Activated CD8-positive, alpha-beta memory T cell treated with anti-CD3 and anti-CD28 coated beads, Interleukin-2, amount 50 U/mL, for 24 hours (primary cell): ENCODE measurements around the gene NEDD9.

Experiments
- DNase-seq: peaks from one replicate; pipeline ENCODE4 v3.0.0-alpha.2; 2020; ENCODE audit errors: extremely low read depth

The NEDD9 gene

GRCh38 chr6:11235062-11235461 is 2.6 kb upstream of the NEDD9 start:
- no peak for DNase-seq

DNA sequence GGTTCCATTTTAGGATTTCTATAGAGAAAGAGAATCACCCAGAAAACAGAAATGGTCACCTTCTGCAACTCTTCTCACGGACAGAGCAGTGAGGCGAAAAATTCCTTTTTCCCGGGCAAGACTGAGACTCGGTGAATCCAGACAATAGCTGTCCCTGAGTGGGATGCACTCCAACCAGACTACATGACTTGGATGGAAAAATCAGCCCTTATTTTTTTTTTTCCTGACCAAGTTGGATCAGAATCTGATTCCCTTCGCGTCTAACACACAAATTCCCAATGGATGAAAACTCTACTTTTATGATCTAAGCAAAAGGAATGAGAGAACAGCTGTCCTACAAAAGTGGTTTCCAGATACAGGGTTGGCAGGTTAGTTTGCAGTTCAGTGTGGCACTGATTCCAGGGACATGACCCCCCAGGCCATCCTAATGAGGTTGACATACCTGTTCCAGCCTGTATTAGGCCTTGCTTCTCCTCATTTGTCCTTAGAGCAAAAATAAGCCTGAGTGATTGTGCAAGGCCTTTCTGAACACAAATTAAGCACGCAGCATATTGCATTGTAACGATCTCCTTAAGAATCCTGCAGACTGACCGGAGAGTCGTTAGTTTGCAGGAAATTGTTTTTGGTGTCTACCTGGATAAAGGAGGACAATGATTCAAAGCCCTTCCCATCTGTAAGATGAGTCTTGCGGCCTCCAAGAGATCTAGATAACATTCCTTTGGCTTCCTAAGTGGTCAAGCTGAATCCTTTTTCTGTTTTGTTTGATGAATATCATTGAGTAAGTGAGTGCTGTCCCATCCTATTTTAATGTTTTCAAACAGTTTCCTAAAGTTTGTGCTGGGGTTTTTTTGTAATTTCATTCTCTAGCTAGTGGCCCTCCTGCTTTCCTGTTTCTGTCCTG is 1.5 kb upstream of the NEDD9 start:
- no peak for DNase-seq

GRCh38 chr6:11232770-11233626 is 530 bp upstream of the NEDD9 start:
- DNase-seq, result no peak

- DNase-seq, result no peak
Observed at GRCh38 chr6:11231564-11232192, 790 bp downstream of the NEDD9 start.

GRCh38 chr6:11231108-11231463 is 1.4 kb downstream of the NEDD9 start:
- DNase-seq, result no peak

- DNase-seq, result no peak
Observed at GRCh38 chr6:11230158-11231107, 2.0 kb downstream of the NEDD9 start.

GRCh38 chr6:11229655-11230046 is 2.8 kb downstream of the NEDD9 start:
- no peak for DNase-seq

GRCh38 chr6:11228935-11229654 is 3.4 kb downstream of the NEDD9 start:
- no peak for DNase-seq

DNA sequence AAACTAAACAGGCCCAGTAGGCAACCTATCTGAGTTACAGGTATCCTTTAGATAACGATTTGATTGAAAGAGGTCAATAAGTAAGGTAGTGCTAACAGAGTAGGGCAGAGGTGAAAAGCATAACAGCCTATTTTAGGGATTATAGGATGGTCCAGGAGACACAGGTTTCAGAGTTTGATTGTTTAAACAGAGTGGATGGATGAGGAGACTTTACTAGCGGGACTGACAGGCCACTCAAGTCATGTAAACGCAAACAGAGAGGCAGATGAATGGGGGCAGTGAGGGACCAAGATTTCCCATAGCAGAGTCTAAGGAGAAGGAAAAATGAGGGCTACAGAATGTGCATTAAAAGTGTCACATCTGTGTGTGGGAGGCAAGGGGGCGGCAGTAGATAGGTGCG is 4.8 kb downstream of the NEDD9 start:
- no peak for DNase-seq

DNA sequence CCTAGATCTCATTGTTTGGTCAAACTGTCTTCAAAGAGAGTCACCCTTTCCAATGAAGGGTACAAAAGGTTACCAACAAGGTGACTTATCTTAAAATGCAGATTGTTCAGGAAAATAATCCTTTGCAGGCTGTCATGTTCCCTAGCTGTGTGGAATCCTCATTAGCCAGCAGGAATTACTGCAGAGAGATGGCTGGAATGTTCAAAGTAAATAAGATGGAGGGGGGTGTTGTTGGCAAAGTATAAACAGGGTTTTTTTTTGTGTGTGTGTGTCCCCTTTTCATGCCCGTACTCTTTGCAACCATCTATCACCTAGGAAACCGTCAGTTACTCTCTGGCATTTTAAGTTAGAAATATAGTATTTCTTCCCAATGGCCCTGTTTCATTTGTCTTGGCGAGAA is 6.5 kb downstream of the NEDD9 start:
- no peak for DNase-seq

- no peak for DNase-seq
Observed at GRCh38 chr6:11224966-11225463, 7.5 kb downstream of the NEDD9 start.

DNA sequence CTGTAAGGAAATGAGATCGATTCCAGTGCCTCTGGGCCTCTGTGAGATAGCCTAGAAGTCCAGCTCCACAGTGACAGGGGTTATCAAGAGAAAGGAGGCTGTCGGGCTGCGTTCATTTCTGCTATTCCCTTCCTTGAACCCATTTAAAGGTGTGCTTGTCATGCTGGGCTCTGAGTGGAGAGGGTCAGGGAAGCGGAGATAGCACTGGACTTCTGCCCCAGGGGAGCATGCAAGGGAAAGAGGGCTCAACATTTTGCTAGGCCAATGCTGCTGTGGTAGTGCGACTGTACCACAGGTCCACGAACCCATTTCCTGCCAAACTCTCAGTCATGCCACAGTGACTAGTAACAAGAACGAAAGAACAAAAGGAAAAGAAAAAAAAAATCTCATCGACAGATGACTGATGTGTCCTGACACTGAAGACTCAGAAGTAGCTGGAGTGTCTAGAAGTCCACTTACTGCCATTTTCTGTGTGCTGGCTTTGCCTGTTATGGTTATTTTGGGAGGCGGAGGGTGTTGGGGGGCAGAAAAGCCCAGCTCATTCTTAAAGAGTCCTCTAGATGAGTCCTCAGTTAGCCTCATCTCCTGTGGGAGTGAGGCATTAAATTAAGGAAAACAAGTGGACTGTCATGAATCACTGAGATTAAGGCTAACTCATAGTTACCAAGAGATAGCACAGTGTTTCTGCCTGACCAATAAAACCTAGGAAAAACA is 8.1 kb downstream of the NEDD9 start:
- no peak for DNase-seq

- no peak for DNase-seq
Observed at GRCh38 chr6:11223286-11223864, 9.1 kb downstream of the NEDD9 start.

- DNase-seq, result no peak
Observed at GRCh38 chr6:11222385-11223277, 9.8 kb downstream of the NEDD9 start.

- no peak for DNase-seq
Observed at GRCh38 chr6:11221623-11222384, 10.7 kb downstream of the NEDD9 start.

GRCh38 chr6:11219400-11219834 is 13.1 kb downstream of the NEDD9 start:
- no peak for DNase-seq

- DNase-seq, result no peak
Observed at GRCh38 chr6:11218538-11219399, 13.7 kb downstream of the NEDD9 start.
